LNCAP (cell line): ENCODE data around the gene TNFSF4.

Experiments
- TF ChIP-seq, protein P1 (sequence below): fragments of 450-650 bp; IDR thresholded peaks from 2 replicates; pipeline ENCODE4 v1.5.1; 2017; ENCODE audit warnings: mild to moderate bottlenecking

The TNFSF4 gene

DNA sequence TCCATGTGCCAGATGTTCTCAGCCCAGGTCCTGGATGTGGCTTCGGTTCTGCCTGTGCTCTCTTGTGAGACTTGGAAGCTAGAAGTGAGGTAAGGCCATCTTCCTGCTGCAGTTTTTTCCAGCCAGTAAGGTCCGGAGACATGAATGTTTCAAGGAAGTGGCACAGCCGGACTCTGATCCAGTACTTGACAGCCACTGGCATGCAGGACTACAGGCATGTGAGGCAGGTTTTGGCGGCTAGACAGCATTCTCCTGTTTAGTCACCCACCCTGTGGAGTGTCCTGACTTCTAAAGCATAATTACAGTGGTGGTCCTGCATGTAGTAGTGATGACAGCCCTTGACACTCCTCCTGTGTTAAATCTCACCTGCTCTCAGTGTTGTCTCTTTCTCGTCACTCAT is 72.3 kb downstream of the TNFSF4 start:
- TF ChIP-seq, protein P1, sequence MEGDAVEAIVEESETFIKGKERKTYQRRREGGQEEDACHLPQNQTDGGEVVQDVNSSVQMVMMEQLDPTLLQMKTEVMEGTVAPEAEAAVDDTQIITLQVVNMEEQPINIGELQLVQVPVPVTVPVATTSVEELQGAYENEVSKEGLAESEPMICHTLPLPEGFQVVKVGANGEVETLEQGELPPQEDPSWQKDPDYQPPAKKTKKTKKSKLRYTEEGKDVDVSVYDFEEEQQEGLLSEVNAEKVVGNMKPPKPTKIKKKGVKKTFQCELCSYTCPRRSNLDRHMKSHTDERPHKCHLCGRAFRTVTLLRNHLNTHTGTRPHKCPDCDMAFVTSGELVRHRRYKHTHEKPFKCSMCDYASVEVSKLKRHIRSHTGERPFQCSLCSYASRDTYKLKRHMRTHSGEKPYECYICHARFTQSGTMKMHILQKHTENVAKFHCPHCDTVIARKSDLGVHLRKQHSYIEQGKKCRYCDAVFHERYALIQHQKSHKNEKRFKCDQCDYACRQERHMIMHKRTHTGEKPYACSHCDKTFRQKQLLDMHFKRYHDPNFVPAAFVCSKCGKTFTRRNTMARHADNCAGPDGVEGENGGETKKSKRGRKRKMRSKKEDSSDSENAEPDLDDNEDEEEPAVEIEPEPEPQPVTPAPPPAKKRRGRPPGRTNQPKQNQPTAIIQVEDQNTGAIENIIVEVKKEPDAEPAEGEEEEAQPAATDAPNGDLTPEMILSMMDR = no peak

- TF ChIP-seq, protein P1 = no peak
Measured at GRCh38 chr1:173134029-173134428, 73.1 kb downstream of the TNFSF4 start.
